Astrocyte (in vitro differentiated cells and primary cell): ENCODE data around the gene GMPPA. TPM values are rescaled to one million over a fixed set of nuclear protein-coding genes. Genes with fewer than 3 reads are reported as not detected.

Experiments used
- DNase-seq: peaks from one replicate; pipeline ENCODE4 v3.0.0-alpha.2; 2010; ENCODE audit warnings: low read depth
- FAIRE-seq: peaks from 2 replicates; lab custom pipeline; 2011; peaks lifted over from hg19 to GRCh38; lab: Jason Lieb, UNC
- H2AFZ ChIP-seq: 2 replicates; pipeline ENCODE4 v1.6.0; 2012; ENCODE audit warnings: low read depth, low read length, inconsistent platforms
- H3K27ac ChIP-seq: 2 replicates; pipeline ENCODE4 v1.5.1; 2011; ENCODE audit warnings: low read depth, low read length, inconsistent platforms
- H3K27me3 ChIP-seq: 2 replicates; pipeline ENCODE4 v1.6.0; 2011; ENCODE audit warnings: low read length, inconsistent platforms; ENCODE audit not compliant: insufficient read depth
- H3K36me3 ChIP-seq: 2 replicates; pipeline ENCODE4 v1.5.1; 2011; ENCODE audit warnings: low read length, inconsistent platforms; ENCODE audit not compliant: insufficient read depth
- H3K4me1 ChIP-seq: 2 replicates; pipeline ENCODE4 v1.5.1; 2011; ENCODE audit warnings: low read length, inconsistent platforms; ENCODE audit not compliant: insufficient read depth
- H3K4me2 ChIP-seq: 2 replicates; pipeline ENCODE4 v1.6.0; 2012; ENCODE audit warnings: low read length, inconsistent platforms
- H3K4me3 ChIP-seq: 2 replicates; pipeline ENCODE4 v1.5.1; 2011; ENCODE audit warnings: low read depth, mild to moderate bottlenecking, low read length, inconsistent platforms; ENCODE audit not compliant: insufficient read depth
- H3K79me2 ChIP-seq: 2 replicates; pipeline ENCODE4 v1.6.0; 2012; ENCODE audit warnings: mild to moderate bottlenecking, low read length, inconsistent platforms; ENCODE audit not compliant: insufficient read depth
- H3K9ac ChIP-seq: 2 replicates; pipeline ENCODE4 v1.6.0; 2012; ENCODE audit warnings: mild to moderate bottlenecking, low read length, inconsistent platforms
- H3K9me3 ChIP-seq: 2 replicates; pipeline ENCODE4 v1.5.1; 2012; ENCODE audit warnings: low read depth, mild to moderate bottlenecking, low read length, inconsistent platforms; ENCODE audit not compliant: insufficient read depth
- H4K20me1 ChIP-seq: 2 replicates; pipeline ENCODE4 v1.6.0; 2012; ENCODE audit warnings: low read length, inconsistent platforms; ENCODE audit not compliant: insufficient read depth
- H3K27ac Mint-ChIP-seq: one replicate; pipeline ENCODE4 v1.8.0; 2021; ENCODE audit warnings: mild to moderate bottlenecking, mixed read lengths; ENCODE audit not compliant: unreplicated experiment
- H3K27me3 Mint-ChIP-seq: one replicate; pipeline ENCODE4 v1.8.0; 2021; ENCODE audit warnings: low read depth, mixed read lengths; ENCODE audit not compliant: unreplicated experiment
- H3K36me3 Mint-ChIP-seq: one replicate; pipeline ENCODE4 v1.8.0; 2021; ENCODE audit warnings: low read depth, mixed read lengths; ENCODE audit not compliant: unreplicated experiment
- H3K4me1 Mint-ChIP-seq: one replicate; pipeline ENCODE4 v1.8.0; 2021; ENCODE audit warnings: low read depth, mixed read lengths; ENCODE audit not compliant: unreplicated experiment
- H3K4me3 Mint-ChIP-seq: one replicate; pipeline ENCODE4 v1.8.0; 2021; ENCODE audit warnings: mild to moderate bottlenecking, moderate library complexity, mixed read lengths; ENCODE audit not compliant: unreplicated experiment
- H3K9me3 Mint-ChIP-seq: one replicate; pipeline ENCODE4 v1.8.0; 2021; ENCODE audit warnings: mild to moderate bottlenecking, mixed read lengths; ENCODE audit not compliant: unreplicated experiment
- CTCF ChIP-seq: IDR thresholded peaks from 2 replicates; pipeline ENCODE4 v1.5.1; 2011; ENCODE audit warnings: low read depth, mild to moderate bottlenecking, inconsistent platforms, low read length, moderate library complexity; ENCODE audit not compliant: insufficient read depth
- EZH2 ChIP-seq: IDR thresholded peaks from 2 replicates; pipeline ENCODE4 v1.6.1; 2012; ENCODE audit warnings: mild to moderate bottlenecking, low read length, inconsistent platforms; ENCODE audit not compliant: insufficient read depth
- total RNA-seq: library from RNA; stranded (reverse); gene quantifications from 2 replicates; pipeline ENCODE4 v1.2.1, GENCODE V29; 2021

The GMPPA gene
- total RNA-seq, 1 donor from 2014 or later: 49.5 TPM

- Mint-ChIP-seq H3K4me3 (no peak overlapping the region), H3K27me3 (peaks cover 36% of the 10 kb centered on the region), H3K27ac (no peak overlapping the region), H3K9me3 (no peaks in the 10 kb centered on the region), H3K4me1 (peaks cover 7% of the 10 kb centered on the region), H3K36me3 (peaks cover 36% of the 10 kb centered on the region)
- peaks cover 3% of the 10 kb centered on the region for H3K27me3 ChIP-seq
- no peak overlapping the region for H3K27ac ChIP-seq
- DNase-seq (no peak), FAIRE-seq (no peak)
- peaks cover 5% of the 10 kb centered on the region for H3K4me1 ChIP-seq
- H3K9me3 ChIP-seq: no peaks in the 10 kb centered on the region
- H3K4me3 ChIP-seq: no peak overlapping the region
- TF ChIP-seq EZH2 (no peak), CTCF (no peak)
- peaks cover 8% of the 10 kb centered on the region for H4K20me1 ChIP-seq
- H3K4me2 ChIP-seq: no peak overlapping the region
- H3K36me3 ChIP-seq: peaks cover 9% of the 10 kb centered on the region
- no peaks in the 10 kb centered on the region for H3K79me2 ChIP-seq
- H3K9ac ChIP-seq: no peak overlapping the region
- no peak overlapping the region for H2AFZ ChIP-seq
These were observed 18.7 kb upstream of the GMPPA start for GRCh38 chr2:219480004-219480403.

- Histone ChIP-seq H2AFZ (no peak overlapping the region), H3K27me3 (peaks cover 3% of the 10 kb centered on the region), H3K4me2 (no peak overlapping the region), H3K27ac (no peak overlapping the region), H4K20me1 (peaks cover 20% of the 10 kb centered on the region), H3K9ac (no peak overlapping the region), H3K36me3 (peaks cover 9% of the 10 kb centered on the region), H3K4me1 (no peaks in the 10 kb centered on the region), H3K4me3 (no peak overlapping the region), H3K9me3 (no peaks in the 10 kb centered on the region), H3K79me2 (no peaks in the 10 kb centered on the region)
- FAIRE-seq: no peak
- TF ChIP-seq CTCF: no peak
- TF ChIP-seq EZH2: no peak
- peaks cover 43% of the 10 kb centered on the region for H3K36me3 Mint-ChIP-seq
- H3K4me3 Mint-ChIP-seq: no peak overlapping the region
- peaks cover 56% of the 10 kb centered on the region for H3K27me3 Mint-ChIP-seq
- no peaks in the 10 kb centered on the region for H3K9me3 Mint-ChIP-seq
- peak overlapping the region; percentile 66 for H3K27ac Mint-ChIP-seq
- H3K4me1 Mint-ChIP-seq: no peaks in the 10 kb centered on the region
- no peak for DNase-seq
These were observed 15.9 kb upstream of the GMPPA start for GRCh38 chr2:219482674-219483405.
